Measurements from ENCODE around the gene PRXL2A. TPM values are rescaled to one million over a fixed set of nuclear protein-coding genes. Genes with fewer than 3 reads are reported as not detected.

PRXL2A gene
- total and polyA plus RNA-seq, 4 donors, result 69.7 to 161 (median 137) TPM

DNA sequence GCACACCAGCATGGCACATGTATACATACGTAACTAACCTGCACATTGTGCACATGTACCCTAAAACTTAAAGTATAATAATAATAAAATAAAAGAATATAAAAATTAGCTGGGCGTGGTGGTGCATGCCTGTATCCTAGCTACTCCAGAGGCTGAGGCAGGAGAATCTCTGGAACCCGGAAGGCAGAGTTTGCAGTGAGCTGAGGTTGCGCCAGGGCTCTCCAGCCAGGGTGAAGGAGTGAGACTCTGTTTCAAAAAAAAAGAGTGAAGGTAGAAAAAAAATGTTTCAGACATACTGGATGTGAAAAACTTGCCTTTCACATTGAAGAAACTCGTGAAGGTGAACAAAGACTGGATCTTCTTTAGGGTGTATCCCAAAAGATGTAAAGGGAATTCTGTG, 72.5 kb downstream of the PRXL2A start:
- Histone ChIP-seq H3K36me3 (ENCODE audit: control insufficient read depth, insufficient read depth, low read length) (no peaks in the 10 kb centered on the region), H3K27me3 (ENCODE audit: control insufficient read depth, insufficient read depth, low read length) (no peaks in the 10 kb centered on the region), H3K27ac (ENCODE audit: low read depth, low read length) (no peak overlapping the region), H3K4me1 (ENCODE audit: control insufficient read depth, insufficient read depth, low read length) (peaks cover 2% of the 10 kb centered on the region), H3K4me3 (ENCODE audit: low read depth, low read length) (no peak overlapping the region), H3K9me3 (ENCODE audit: control insufficient read depth, insufficient read depth, low read length) (peaks cover 5% of the 10 kb centered on the region)
- DNase-seq (ENCODE audit: low read depth in 4 of 6, low spot score in 6 of 6), result no peak
- 100% methylated on average over 3 of the region's 5 CpGs for WGBS (ENCODE audit: insufficient coverage)

DNA sequence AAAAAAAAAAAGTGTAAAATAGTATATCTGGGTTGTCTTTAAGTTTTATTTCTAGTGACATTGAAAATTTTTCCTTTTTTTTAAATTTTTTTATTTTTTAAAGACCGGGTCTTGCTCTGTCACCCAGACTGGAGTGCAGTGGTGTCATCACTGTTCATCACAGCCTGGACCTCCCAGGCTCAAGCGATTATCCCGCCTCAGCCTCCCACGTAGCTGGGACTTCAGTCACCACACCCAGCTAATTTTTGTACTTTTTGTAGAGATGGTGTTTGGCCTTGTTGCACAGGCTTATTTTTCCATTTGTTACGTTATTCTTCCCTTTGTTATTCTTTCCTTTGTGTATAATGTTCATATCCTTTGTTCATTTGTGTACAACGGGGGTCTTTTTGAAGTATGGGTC, 75.9 kb downstream of the PRXL2A start:
- Histone ChIP-seq H3K9me3 (ENCODE audit: control insufficient read depth, insufficient read depth, low read length) (no peaks in the 10 kb centered on the region), H3K27me3 (ENCODE audit: control insufficient read depth, insufficient read depth, low read length) (no peaks in the 10 kb centered on the region), H3K27ac (ENCODE audit: low read depth, low read length) (no peak overlapping the region), H3K4me1 (ENCODE audit: control insufficient read depth, insufficient read depth, low read length) (peaks cover 23% of the 10 kb centered on the region), H3K36me3 (ENCODE audit: control insufficient read depth, insufficient read depth, low read length) (peaks cover 4% of the 10 kb centered on the region), H3K4me3 (ENCODE audit: low read depth, low read length) (no peak overlapping the region)
- no CpG with 5 or more reads among the region's 6 CpGs for WGBS (ENCODE audit: insufficient coverage)
- DNase-seq (ENCODE audit: low read depth in 4 of 6, low spot score in 6 of 6), result no peak

DNA sequence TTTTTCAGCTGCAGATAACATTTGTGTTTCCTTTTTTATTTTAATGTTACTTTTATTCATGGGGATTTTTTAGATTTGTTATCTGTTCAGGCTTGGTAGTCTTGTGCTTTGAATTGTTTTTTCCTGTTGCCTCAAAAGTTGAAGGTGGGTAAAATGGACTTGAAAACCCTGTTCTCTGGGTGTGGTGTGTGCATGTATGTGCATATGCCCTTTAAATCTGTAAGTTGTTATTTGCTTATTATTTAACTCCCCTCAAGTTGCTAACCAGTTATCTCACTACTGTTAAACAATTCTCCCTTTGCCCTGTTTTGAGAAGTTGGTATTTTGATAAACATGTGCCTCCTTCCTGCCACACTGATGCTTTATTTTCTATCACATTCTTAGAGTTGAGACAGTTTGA, 76.3 kb downstream of the PRXL2A start:
- H3K9me3 ChIP-seq (ENCODE audit: control insufficient read depth, insufficient read depth, low read length), result no peaks in the 10 kb centered on the region
- H3K27me3 ChIP-seq (ENCODE audit: control insufficient read depth, insufficient read depth, low read length), result no peaks in the 10 kb centered on the region
- no peak for DNase-seq (ENCODE audit: low read depth in 4 of 6, low spot score in 6 of 6)
- H3K4me3 ChIP-seq (ENCODE audit: low read depth, low read length), result no peak overlapping the region
- peaks cover 8% of the 10 kb centered on the region for H3K36me3 ChIP-seq (ENCODE audit: control insufficient read depth, insufficient read depth, low read length)
- no peak overlapping the region for H3K27ac ChIP-seq (ENCODE audit: low read depth, low read length)
- H3K4me1 ChIP-seq (ENCODE audit: control insufficient read depth, insufficient read depth, low read length), result peaks cover 23% of the 10 kb centered on the region

DNA sequence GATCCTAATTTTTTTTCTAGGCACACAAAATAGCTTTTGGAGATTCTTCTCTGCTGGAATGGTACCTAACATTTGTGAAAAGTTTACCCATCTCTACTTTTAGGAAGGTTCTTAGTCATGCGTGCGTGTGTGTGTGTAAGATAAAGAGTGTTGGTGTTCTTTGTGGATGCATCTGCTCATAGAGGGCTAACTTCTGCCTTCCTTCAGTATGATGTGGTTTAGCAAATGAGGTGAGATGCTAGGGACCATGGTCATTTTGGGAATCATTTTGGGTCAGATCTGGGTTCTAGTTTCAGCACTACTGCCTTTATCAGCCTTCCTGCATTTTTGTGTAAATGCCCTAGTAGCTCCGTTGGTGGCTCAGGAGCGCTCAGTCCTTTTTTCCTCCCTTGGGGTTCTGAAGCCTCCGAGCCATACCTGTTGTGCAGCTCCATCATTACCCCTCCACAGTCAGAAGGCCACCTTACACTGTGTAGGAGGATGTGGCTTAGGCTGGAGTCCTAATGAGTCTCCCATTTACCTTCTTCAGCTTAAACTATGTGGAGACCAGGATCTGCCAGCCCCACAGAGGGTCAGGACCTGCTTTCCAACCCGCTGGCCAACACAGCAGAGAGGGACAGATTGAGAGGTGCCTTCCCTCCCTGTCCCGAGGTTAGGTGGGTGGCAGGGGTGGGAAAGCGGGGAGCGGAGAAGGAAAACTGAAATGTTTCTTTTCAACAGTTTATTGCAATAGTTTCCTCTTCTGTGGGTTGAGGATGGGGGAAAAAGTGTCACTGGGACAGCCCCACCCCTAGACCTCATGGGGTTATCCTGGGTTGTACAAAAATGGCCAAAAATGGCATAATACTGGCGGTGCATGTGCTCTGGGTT, 77.0 kb downstream of the PRXL2A start:
- no peak overlapping the region for H3K4me3 ChIP-seq (ENCODE audit: low read depth, low read length)
- no peak for DNase-seq (ENCODE audit: low read depth in 4 of 6, low spot score in 6 of 6)
- 93% methylated on average over 2 of the region's 10 CpGs for WGBS (ENCODE audit: insufficient coverage)
- no peak overlapping the region for H3K27ac ChIP-seq (ENCODE audit: low read depth, low read length)
- H3K4me1 ChIP-seq (ENCODE audit: control insufficient read depth, insufficient read depth, low read length), result peaks cover 23% of the 10 kb centered on the region
- H3K27me3 ChIP-seq (ENCODE audit: control insufficient read depth, insufficient read depth, low read length), result no peaks in the 10 kb centered on the region
- peaks cover 8% of the 10 kb centered on the region for H3K36me3 ChIP-seq (ENCODE audit: control insufficient read depth, insufficient read depth, low read length)
- H3K9me3 ChIP-seq (ENCODE audit: control insufficient read depth, insufficient read depth, low read length), result no peaks in the 10 kb centered on the region

DNA sequence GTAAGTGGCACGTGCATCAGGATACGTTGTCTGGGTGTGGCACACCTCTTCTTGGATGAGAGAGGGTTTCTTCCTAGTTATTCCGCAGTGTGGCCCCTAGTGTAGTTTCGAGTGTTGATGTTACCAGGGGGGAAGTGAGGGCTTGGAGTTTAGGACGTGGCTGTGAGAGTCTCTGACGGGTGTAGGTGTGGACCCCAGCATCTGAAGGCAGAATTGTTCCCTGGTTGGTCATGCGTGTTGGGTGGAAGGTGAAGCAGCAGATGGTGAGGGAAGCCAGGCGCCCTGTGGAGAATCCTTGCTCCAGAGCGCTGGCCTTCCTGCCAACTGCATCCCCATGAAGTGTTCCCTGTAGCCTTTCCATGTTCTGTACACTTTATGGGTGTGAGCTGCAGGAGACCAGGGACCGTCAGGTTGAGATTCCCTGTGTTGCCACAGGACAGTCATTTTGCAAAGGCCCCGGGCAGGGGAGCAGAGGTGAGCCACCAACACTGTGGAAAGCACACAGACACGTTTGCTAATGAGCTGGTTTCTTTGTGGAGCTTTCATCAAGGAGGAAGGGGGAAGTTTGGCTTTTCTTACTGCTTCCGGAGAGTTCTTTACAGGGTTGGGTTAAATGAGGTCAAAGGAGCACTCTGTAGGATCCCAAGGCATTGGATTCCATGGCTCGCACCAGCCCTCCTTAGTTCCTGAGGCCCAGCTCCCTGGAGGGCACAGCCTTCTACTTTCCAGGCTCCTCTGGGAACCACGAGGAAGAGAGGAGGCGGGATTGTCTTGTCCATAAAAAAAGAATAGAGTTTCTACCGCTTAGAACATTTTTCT, 77.8 kb downstream of the PRXL2A start:
- DNase-seq (ENCODE audit: low read depth in 4 of 6, low spot score in 6 of 6), result no peak
- peaks cover 8% of the 10 kb centered on the region for H3K36me3 ChIP-seq (ENCODE audit: control insufficient read depth, insufficient read depth, low read length)
- H3K27me3 ChIP-seq (ENCODE audit: control insufficient read depth, insufficient read depth, low read length), result no peaks in the 10 kb centered on the region
- H3K27ac ChIP-seq (ENCODE audit: low read depth, low read length), result no peak overlapping the region
- no peaks in the 10 kb centered on the region for H3K9me3 ChIP-seq (ENCODE audit: control insufficient read depth, insufficient read depth, low read length)
- WGBS (ENCODE audit: insufficient coverage), result 77% methylated on average over 12 of the region's 17 CpGs
- no peak overlapping the region for H3K4me3 ChIP-seq (ENCODE audit: low read depth, low read length)
- peaks cover 23% of the 10 kb centered on the region for H3K4me1 ChIP-seq (ENCODE audit: control insufficient read depth, insufficient read depth, low read length)

Other genes starting within 250 kb of the PRXL2A start
- 10 to 100 TPM; 22.8 to 88.8 TPM for gene ANXA11, start 203.0 kb upstream of the PRXL2A start, total RNA-seq
- 10 to 100 TPM; 19.0 to 28.9 TPM for gene ANXA11, start 203.0 kb upstream of the PRXL2A start, polyA plus RNA-seq (ENCODE audit: insufficient read length in 2 of 2)
- gene MAT1A, start 118.9 kb upstream of the PRXL2A start, total RNA-seq, result under 1 TPM; 0.44 to 0.50 TPM
- gene MAT1A, start 118.9 kb upstream of the PRXL2A start, polyA plus RNA-seq (ENCODE audit: insufficient read length in 2 of 2), result under 1 TPM; 0.39 to 0.70 TPM
- gene DYDC1, start 51.8 kb upstream of the PRXL2A start, total RNA-seq, result 1 to 10 TPM in 1 of 2 donors, not detected in 1; 1.4 TPM
- under 1 TPM; 0.35 to 0.38 TPM for gene DYDC1, start 51.8 kb upstream of the PRXL2A start, polyA plus RNA-seq (ENCODE audit: insufficient read length in 2 of 2)
- gene DYDC2, start 51.8 kb upstream of the PRXL2A start, total RNA-seq, result 10 to 100 TPM in 1 of 2 donors, 1 to 10 TPM in 1; 3.1 to 11.8 TPM
- gene DYDC2, start 51.8 kb upstream of the PRXL2A start, polyA plus RNA-seq (ENCODE audit: insufficient read length in 2 of 2), result 10 to 100 TPM in 1 of 2 donors, 1 to 10 TPM in 1; 9.2 to 10.2 TPM
- gene TSPAN14, start 45.8 kb downstream of the PRXL2A start, total RNA-seq, result 10 to 100 TPM; 19.8 to 38.7 TPM
- 10 to 100 TPM; 72.5 to 82.5 TPM for gene TSPAN14, start 45.8 kb downstream of the PRXL2A start, polyA plus RNA-seq (ENCODE audit: insufficient read length in 2 of 2)
- gene SH2D4B, start 129.4 kb downstream of the PRXL2A start, total RNA-seq, result under 1 TPM; 0.11 to 0.20 TPM
- gene SH2D4B, start 129.4 kb downstream of the PRXL2A start, polyA plus RNA-seq (ENCODE audit: insufficient read length in 2 of 2), result under 1 TPM; 0.14 to 0.35 TPM

Measured in spinal cord (tissue), 10 donors.